ENCODE measurements around the gene MYRF.

Gene MYRF

GRCh38 chr11:61800331-61801281 is 48.2 kb downstream of the MYRF start:
- no peak overlapping the region for H3K4me3 Mint-ChIP-seq
- intact Hi-C loops (cut with micrococcal nuclease): no loop called here
- H3K27ac Mint-ChIP-seq: peak overlapping the region; percentile 10
- H3K4me1 Mint-ChIP-seq (ENCODE audit: low read depth): peaks cover 32% of the 10 kb centered on the region
- H3K27me3 Mint-ChIP-seq: no peaks in the 10 kb centered on the region
- peaks cover 75% of the 10 kb centered on the region for H3K36me3 Mint-ChIP-seq (ENCODE audit: low read depth)
- no peaks in the 10 kb centered on the region for H3K9me3 Mint-ChIP-seq

GRCh38 chr11:61802605-61803004 is 50.2 kb downstream of the MYRF start:
- Mint-ChIP-seq H3K9me3 (no peaks in the 10 kb centered on the region), H3K36me3 (ENCODE audit: low read depth) (peaks cover 84% of the 10 kb centered on the region), H3K4me3 (no peak overlapping the region), H3K27me3 (no peaks in the 10 kb centered on the region), H3K4me1 (ENCODE audit: low read depth) (peaks cover 32% of the 10 kb centered on the region), H3K27ac (no peak overlapping the region)
- intact Hi-C loops (cut with micrococcal nuclease): no loop called here

- Mint-ChIP-seq H3K9me3 (no peaks in the 10 kb centered on the region), H3K36me3 (ENCODE audit: low read depth) (peaks cover 99% of the 10 kb centered on the region), H3K27me3 (no peaks in the 10 kb centered on the region), H3K4me3 (no peak overlapping the region), H3K4me1 (ENCODE audit: low read depth) (peaks cover 25% of the 10 kb centered on the region), H3K27ac (no peak overlapping the region)
- intact Hi-C loops (cut with micrococcal nuclease): no loop called here
These were observed 51.6 kb downstream of the MYRF start for GRCh38 chr11:61803889-61804647.

GRCh38 chr11:61805146-61805545 is 52.7 kb downstream of the MYRF start:
- peaks cover 100% of the 10 kb centered on the region for H3K36me3 Mint-ChIP-seq (ENCODE audit: low read depth)
- no peak overlapping the region for H3K4me3 Mint-ChIP-seq
- H3K27me3 Mint-ChIP-seq: no peaks in the 10 kb centered on the region
- H3K4me1 Mint-ChIP-seq (ENCODE audit: low read depth): peaks cover 14% of the 10 kb centered on the region
- H3K9me3 Mint-ChIP-seq: no peaks in the 10 kb centered on the region
- intact Hi-C loops (cut with micrococcal nuclease): no loop called here
- peak overlapping the region; percentile 6 for H3K27ac Mint-ChIP-seq

GRCh38 chr11:61806785-61807184 is 54.3 kb downstream of the MYRF start:
- H3K4me1 Mint-ChIP-seq (ENCODE audit: low read depth): peaks cover 8% of the 10 kb centered on the region
- intact Hi-C loops (cut with micrococcal nuclease): no loop called here
- no peaks in the 10 kb centered on the region for H3K9me3 Mint-ChIP-seq
- no peak overlapping the region for H3K4me3 Mint-ChIP-seq
- H3K36me3 Mint-ChIP-seq (ENCODE audit: low read depth): peaks cover 100% of the 10 kb centered on the region
- no peak overlapping the region for H3K27ac Mint-ChIP-seq
- no peaks in the 10 kb centered on the region for H3K27me3 Mint-ChIP-seq

GRCh38 chr11:61810671-61811175 is 58.3 kb downstream of the MYRF start:
- no peak overlapping the region for H3K4me3 Mint-ChIP-seq
- no peaks in the 10 kb centered on the region for H3K27me3 Mint-ChIP-seq
- peaks cover 100% of the 10 kb centered on the region for H3K36me3 Mint-ChIP-seq (ENCODE audit: low read depth)
- H3K4me1 Mint-ChIP-seq (ENCODE audit: low read depth): peaks cover 30% of the 10 kb centered on the region
- H3K9me3 Mint-ChIP-seq: no peaks in the 10 kb centered on the region
- H3K27ac Mint-ChIP-seq: peak overlapping the region; percentile 23
- intact Hi-C loops (cut with micrococcal nuclease): no loop called here

- H3K4me3 Mint-ChIP-seq: no peak overlapping the region
- peaks cover 30% of the 10 kb centered on the region for H3K4me1 Mint-ChIP-seq (ENCODE audit: low read depth)
- H3K27ac Mint-ChIP-seq: no peak overlapping the region
- intact Hi-C loops (cut with micrococcal nuclease): no loop called here
- H3K36me3 Mint-ChIP-seq (ENCODE audit: low read depth): peaks cover 99% of the 10 kb centered on the region
- no peaks in the 10 kb centered on the region for H3K9me3 Mint-ChIP-seq
- H3K27me3 Mint-ChIP-seq: no peaks in the 10 kb centered on the region
These were observed 59.4 kb downstream of the MYRF start for GRCh38 chr11:61811831-61812230.

GRCh38 chr11:61812736-61813411 is 60.4 kb downstream of the MYRF start:
- Mint-ChIP-seq H3K4me3 (no peak overlapping the region), H3K27me3 (no peaks in the 10 kb centered on the region), H3K36me3 (ENCODE audit: low read depth) (peaks cover 88% of the 10 kb centered on the region), H3K4me1 (ENCODE audit: low read depth) (peaks cover 35% of the 10 kb centered on the region), H3K9me3 (no peaks in the 10 kb centered on the region), H3K27ac (no peak overlapping the region)
- intact Hi-C loops (cut with micrococcal nuclease): no loop called here

- Mint-ChIP-seq H3K27ac (peak overlapping the region; percentile 94), H3K9me3 (no peaks in the 10 kb centered on the region), H3K4me1 (ENCODE audit: low read depth) (peaks cover 38% of the 10 kb centered on the region), H3K4me3 (peak overlapping the region; percentile 92), H3K36me3 (ENCODE audit: low read depth) (peaks cover 73% of the 10 kb centered on the region), H3K27me3 (no peaks in the 10 kb centered on the region)
- intact Hi-C loops (cut with micrococcal nuclease): no loop called here
These were observed 62.0 kb downstream of the MYRF start for GRCh38 chr11:61814247-61814957.

- H3K27ac Mint-ChIP-seq: peak overlapping the region; percentile 94
- H3K36me3 Mint-ChIP-seq (ENCODE audit: low read depth): peaks cover 65% of the 10 kb centered on the region
- intact Hi-C loops (cut with micrococcal nuclease): loop anchor here (1.0 kb wide), 1 partner anchor 23 kb away; the partner anchor contains the start of genes FEN1 and TMEM258
- no peaks in the 10 kb centered on the region for H3K9me3 Mint-ChIP-seq
- peaks cover 38% of the 10 kb centered on the region for H3K4me1 Mint-ChIP-seq (ENCODE audit: low read depth)
- H3K27me3 Mint-ChIP-seq: no peaks in the 10 kb centered on the region
- peak overlapping the region; percentile 92 for H3K4me3 Mint-ChIP-seq
These were observed 62.7 kb downstream of the MYRF start for GRCh38 chr11:61814958-61815789.

- Mint-ChIP-seq H3K36me3 (ENCODE audit: low read depth) (peaks cover 56% of the 10 kb centered on the region), H3K9me3 (no peaks in the 10 kb centered on the region), H3K4me1 (ENCODE audit: low read depth) (peaks cover 38% of the 10 kb centered on the region), H3K4me3 (peak overlapping the region; percentile 92), H3K27ac (peak overlapping the region; percentile 94), H3K27me3 (no peaks in the 10 kb centered on the region)
- intact Hi-C loops (cut with micrococcal nuclease): loop anchor here (1.0 to 2.0 kb wide), 2 partner anchors 19 to 24 kb away; partner anchors contain the start of genes FEN1 and TMEM258
These were observed 63.6 kb downstream of the MYRF start for GRCh38 chr11:61815790-61816735.
